DOHH2 (cell line): ENCODE data around the gene PPP1R3F.
"Not testable (repeated sequence)": the region's sequence is repeated elsewhere in the genome, so short reads cannot be mapped to it uniquely, and the experiment has no call there.

Source experiments
- CTCF ChIP-seq: fragments of 200-600 bp; sonication (generic); IDR thresholded peaks from one replicate; pipeline ENCODE4 v1.5.1; 2014; ENCODE audit warnings: antibody characterized with exemption, mild to moderate bottlenecking, low read depth, low read length; ENCODE audit not compliant: poor library complexity, severe bottlenecking
- EZH2phosphoT487 ChIP-seq: fragments of 200-600 bp; sonication (generic); IDR thresholded peaks from 2 replicates; pipeline ENCODE4 v1.6.1; 2017; ENCODE audit warnings: borderline replicate concordance, mild to moderate bottlenecking, antibody characterized with exemption, low read length, moderate library complexity, mixed read lengths

DNA sequence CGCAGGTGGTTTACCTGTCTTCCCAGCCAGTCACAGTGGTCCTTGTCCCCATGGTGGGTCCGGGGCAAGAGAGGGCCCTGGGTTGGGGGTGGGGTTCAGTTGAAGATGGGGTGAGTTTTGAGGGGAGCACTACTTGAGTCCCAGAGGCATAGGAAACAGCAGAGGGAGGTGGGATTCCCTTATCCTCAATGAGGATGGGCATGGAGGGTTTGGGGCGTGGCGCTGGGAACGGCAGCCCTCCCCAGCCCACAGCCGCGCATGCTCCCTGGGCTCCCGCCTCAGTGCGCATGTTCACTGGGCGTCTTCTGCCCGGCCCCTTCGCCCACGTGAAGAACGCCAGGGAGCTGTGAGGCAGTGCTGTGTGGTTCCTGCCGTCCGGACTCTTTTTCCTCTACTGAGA, 52.1 kb downstream of the PPP1R3F start, which contains the start of gene GAGE12J:
- not testable (repeated sequence) for TF ChIP-seq CTCF, EZH2phosphoT487
